ENCODE measurements around the gene SLC28A3.

GRCh38 chr9:84371737-84372136 lies 31.2 kb upstream of the SLC28A3 start:
- TF ChIP-seq EP300 (IDR thresholded peaks at IDR 0.05), result no peak
- TF ChIP-seq, protein P1, sequence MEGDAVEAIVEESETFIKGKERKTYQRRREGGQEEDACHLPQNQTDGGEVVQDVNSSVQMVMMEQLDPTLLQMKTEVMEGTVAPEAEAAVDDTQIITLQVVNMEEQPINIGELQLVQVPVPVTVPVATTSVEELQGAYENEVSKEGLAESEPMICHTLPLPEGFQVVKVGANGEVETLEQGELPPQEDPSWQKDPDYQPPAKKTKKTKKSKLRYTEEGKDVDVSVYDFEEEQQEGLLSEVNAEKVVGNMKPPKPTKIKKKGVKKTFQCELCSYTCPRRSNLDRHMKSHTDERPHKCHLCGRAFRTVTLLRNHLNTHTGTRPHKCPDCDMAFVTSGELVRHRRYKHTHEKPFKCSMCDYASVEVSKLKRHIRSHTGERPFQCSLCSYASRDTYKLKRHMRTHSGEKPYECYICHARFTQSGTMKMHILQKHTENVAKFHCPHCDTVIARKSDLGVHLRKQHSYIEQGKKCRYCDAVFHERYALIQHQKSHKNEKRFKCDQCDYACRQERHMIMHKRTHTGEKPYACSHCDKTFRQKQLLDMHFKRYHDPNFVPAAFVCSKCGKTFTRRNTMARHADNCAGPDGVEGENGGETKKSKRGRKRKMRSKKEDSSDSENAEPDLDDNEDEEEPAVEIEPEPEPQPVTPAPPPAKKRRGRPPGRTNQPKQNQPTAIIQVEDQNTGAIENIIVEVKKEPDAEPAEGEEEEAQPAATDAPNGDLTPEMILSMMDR (IDR thresholded peaks at IDR 0.05), result no peak
